22Rv1 (cell line): ENCODE results near the gene ACAD10.

Experiments used
- CTCF ChIP-seq: fragments of 450-650 bp; IDR thresholded peaks from 2 replicates; pipeline ENCODE4 v1.5.1; 2017; ENCODE audit warnings: mild to moderate bottlenecking
- ZFX ChIP-seq: fragments of 450-650 bp; IDR thresholded peaks from 2 replicates; pipeline ENCODE4 v1.6.1; 2017; ENCODE audit warnings: antibody characterized with exemption, borderline replicate concordance

- TF ChIP-seq CTCF (no peak), ZFX (no peak)
Observed at GRCh38 chr12:111780166-111780565, 94.3 kb downstream of the ACAD10 start.
